ENCODE results near the gene C1QTNF9B. TPM values are rescaled to one million over a fixed set of nuclear protein-coding genes. Genes with fewer than 3 reads are reported as not detected.

C1QTNF9B gene
- total and polyA plus RNA-seq, 11 donors, result 0.37 to 3.1 (median 1.1) TPM; not detected in 3

GRCh38 chr13:23934520-23934919, 37.2 kb upstream of the C1QTNF9B start:
- TF ChIP-seq CTCF (IDR thresholded peaks at IDR 0.05), result no peak
- TF ChIP-seq POLR2A (IDR thresholded peaks at IDR 0.05), result no peak
- H3K4me3 ChIP-seq, result no peak overlapping the region
- 80 to 85% (median 83%) methylated on average over 2 of the region's 2 CpGs for WGBS, 4 donors
- intact Hi-C loops (cut with DNase I), result no loop called here
- H3K27ac ChIP-seq, result no peak overlapping the region
- no peaks in the 10 kb centered on the region for H3K4me1 ChIP-seq
- peaks cover 0 to 2% (median 0%) of the 10 kb centered on the region in 9 donors for H3K27me3 ChIP-seq
- H3K36me3 ChIP-seq, result no peaks in the 10 kb centered on the region
- DNase-seq, result no peak
- ATAC-seq, result no peak
- H3K9me3 ChIP-seq, result peaks cover 0 to 6% (median 0%) of the 10 kb centered on the region in 12 donors

GRCh38 chr13:23928985-23929384, 31.7 kb upstream of the C1QTNF9B start:
- no peak for DNase-seq
- no peak overlapping the region for H3K4me3 ChIP-seq
- H3K27ac ChIP-seq, result no peak overlapping the region
- intact Hi-C loops (cut with DNase I), result loop anchor here in 4 of 10 donors (10.0 kb wide), 1 partner anchor 86 kb away; no protein-coding TSS in a partner anchor
- no peak for ATAC-seq
- H3K9me3 ChIP-seq, result no peaks in the 10 kb centered on the region
- TF ChIP-seq POLR2A (IDR thresholded peaks at IDR 0.05) (no peak), CTCF (IDR thresholded peaks at IDR 0.05) (no peak)
- no peaks in the 10 kb centered on the region for H3K36me3 ChIP-seq
- H3K27me3 ChIP-seq, result peaks cover 0 to 3% (median 0%) of the 10 kb centered on the region in 9 donors
- H3K4me1 ChIP-seq, result no peaks in the 10 kb centered on the region
- WGBS, 4 donors, result 75 to 91% (median 90%) methylated on average over 2 of the region's 2 CpGs

GRCh38 chr13:23923031-23923430, 25.7 kb upstream of the C1QTNF9B start:
- TF ChIP-seq POLR2A (IDR thresholded peaks at IDR 0.05) (no peak), CTCF (IDR thresholded peaks at IDR 0.05) (no peak)
- H3K4me3 ChIP-seq, result no peak overlapping the region
- DNase-seq (no peak), ATAC-seq (no peak)
- no peaks in the 10 kb centered on the region for H3K36me3 ChIP-seq
- no peak overlapping the region for H3K27ac ChIP-seq
- intact Hi-C loops (cut with DNase I), result loop anchor here in 5 of 10 donors (5.0 to 10.0 kb wide), 2 partner anchors 92 to 299 kb away; no protein-coding TSS in a partner anchor
- WGBS, 4 donors, result 75 to 88% (median 80%) methylated on average over 1 of the region's 1 CpG
- peaks cover 0 to 8% (median 0%) of the 10 kb centered on the region in 12 donors for H3K4me1 ChIP-seq
- H3K27me3 ChIP-seq, result peaks cover 0 to 3% (median 0%) of the 10 kb centered on the region in 9 donors
- H3K9me3 ChIP-seq, result no peaks in the 10 kb centered on the region

- intact Hi-C loops (cut with DNase I), result loop anchor here in 5 of 10 donors (5.0 to 10.0 kb wide), 2 partner anchors 93 to 300 kb away; no protein-coding TSS in a partner anchor
- 51 to 63% (median 57%) methylated on average over 5 of the region's 5 CpGs for WGBS, 4 donors
Observed at GRCh38 chr13:23922005-23922932, 25.0 kb upstream of the C1QTNF9B start.

More at GRCh38 chr13:23922005-23922932, 25.0 kb upstream of the C1QTNF9B start:
- Histone ChIP-seq H3K9me3 (no peaks in the 10 kb centered on the region), H3K27me3 (peaks cover 0 to 3% (median 0%) of the 10 kb centered on the region in 9 donors), H3K4me3 (no peak overlapping the region), H3K36me3 (no peaks in the 10 kb centered on the region), H3K4me1 (peaks cover 0 to 8% (median 0%) of the 10 kb centered on the region in 12 donors), H3K27ac (no peak overlapping the region)
- ATAC-seq, result peak in 2 of 4 donors; percentile 22 to 37
- no peak for DNase-seq
- TF ChIP-seq CTCF (IDR thresholded peaks at IDR 0.05) (no peak), POLR2A (IDR thresholded peaks at IDR 0.05) (no peak)
